Right forelimb (tissue), 1 donor: ENCODE data around the gene RAD51C.
"Not testable (repeated sequence)": the region's sequence is repeated elsewhere in the genome, so short reads cannot be mapped to it uniquely, and the experiment has no call there.

Experiments
- DNase-seq: peaks from one replicate; pipeline ENCODE4 v3.0.0-alpha.2; 2018

The RAD51C gene

DNA sequence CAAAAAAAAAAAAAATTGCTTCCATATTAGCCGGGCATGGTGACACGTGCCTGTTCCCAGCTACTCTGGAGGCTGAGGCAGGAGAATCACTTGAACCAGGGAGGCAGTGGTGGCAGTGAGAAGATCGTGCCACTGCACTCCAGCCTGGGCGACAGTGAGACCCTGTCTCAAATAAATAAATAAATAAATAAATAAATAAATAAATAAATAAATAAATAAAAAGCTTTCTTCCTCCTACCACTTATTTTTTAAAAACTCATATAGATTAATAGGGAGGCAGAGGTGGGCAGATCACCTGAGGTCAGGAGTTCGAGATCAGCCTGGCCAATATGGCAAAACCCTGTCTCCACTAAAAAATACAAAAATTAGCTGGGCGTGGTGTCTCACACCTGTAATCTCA is 7.9 kb upstream of the RAD51C start:
- not testable (repeated sequence) for DNase-seq

DNA sequence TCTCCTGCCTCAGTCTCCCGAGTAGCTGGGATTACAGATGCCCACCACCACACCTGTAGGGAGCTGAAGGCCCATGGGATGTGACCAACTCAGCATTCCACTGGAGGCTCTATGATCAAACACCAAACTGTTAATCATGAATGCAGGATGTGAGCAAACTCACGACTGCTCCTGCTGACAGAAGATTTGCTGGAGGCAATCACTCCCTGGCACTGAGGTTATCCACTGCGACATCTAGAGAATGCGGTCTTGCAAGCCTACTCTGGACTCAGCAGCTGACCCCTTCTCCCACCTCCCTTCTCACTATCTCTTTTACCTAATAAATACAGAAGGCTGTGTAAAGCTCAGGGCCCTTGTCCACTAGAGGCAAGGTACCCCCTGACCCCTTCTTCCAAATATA is 5.4 kb upstream of the RAD51C start:
- no peak for DNase-seq

DNA sequence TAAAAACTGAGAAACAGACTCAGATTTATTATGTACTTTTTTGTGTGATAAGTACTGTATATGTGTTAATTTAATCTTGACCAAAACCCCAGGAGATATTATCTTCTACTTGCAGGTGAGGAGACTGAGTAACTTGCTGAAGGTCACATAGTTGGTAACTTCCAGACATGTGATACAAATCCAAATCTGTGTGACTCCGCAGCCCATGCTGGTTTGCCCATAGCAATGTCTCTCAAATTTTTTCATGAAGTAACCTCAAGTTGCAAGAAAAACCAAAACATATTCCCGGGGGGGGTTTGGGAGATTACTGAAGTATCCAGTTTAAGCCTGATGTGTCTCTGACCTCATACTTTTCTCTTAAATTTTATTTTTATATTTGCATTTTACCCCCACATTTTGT is 3.9 kb upstream of the RAD51C start:
- DNase-seq, result no peak

DNA sequence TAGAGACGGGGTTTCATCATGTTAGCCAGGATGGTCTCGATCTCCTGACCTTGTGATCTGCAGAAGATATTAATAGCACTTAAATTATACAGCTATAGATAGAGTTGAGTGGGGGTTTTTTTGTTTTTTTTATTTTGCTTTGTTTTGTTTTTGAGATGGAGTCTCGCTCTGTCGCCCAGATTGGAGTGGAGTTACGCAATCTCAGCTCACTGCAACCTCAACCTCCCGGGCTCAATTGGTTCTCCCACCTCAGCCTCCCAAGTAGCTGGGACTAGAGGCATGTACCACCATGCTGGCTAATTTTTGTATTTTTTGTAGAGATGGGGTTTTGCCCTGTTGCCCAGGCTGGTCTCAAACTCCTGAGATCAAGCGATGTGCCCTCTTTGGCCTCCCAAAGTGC is 2.4 kb upstream of the RAD51C start:
- not testable (repeated sequence) for DNase-seq

DNA sequence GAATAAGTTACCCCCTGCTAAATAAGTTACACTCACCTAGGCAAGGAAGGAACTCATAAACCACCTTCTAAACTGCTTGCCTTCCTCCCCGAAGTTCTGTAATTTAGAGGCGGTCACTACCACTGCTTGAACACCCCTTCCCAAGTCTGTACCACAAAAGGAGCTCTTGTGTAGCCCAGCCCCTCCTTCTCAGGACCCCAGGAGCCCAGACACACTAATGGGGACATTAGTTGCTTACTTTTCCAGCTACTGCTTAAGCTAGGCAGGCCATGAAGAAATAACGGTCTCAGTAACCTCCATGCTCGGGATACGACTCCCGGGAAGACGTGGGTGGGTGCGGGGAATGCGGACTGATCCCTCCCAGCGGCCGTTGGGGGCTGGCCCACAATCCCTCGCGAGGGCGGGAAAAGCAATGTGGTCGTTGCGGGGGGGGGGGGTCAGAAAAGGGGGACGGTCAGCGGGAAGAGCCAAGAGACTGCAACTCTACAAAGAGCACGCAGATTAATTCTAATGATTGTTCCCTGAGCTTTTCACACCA is 632 bp upstream of the RAD51C start, which contains the start of gene TEX14:
TEX14 (minus strand) TSS at position 345 of the 538 bp plus-strand sequence. CDS start 40,044 bp downstream, outside the sequence.
- DNase-seq, result no peak

DNA sequence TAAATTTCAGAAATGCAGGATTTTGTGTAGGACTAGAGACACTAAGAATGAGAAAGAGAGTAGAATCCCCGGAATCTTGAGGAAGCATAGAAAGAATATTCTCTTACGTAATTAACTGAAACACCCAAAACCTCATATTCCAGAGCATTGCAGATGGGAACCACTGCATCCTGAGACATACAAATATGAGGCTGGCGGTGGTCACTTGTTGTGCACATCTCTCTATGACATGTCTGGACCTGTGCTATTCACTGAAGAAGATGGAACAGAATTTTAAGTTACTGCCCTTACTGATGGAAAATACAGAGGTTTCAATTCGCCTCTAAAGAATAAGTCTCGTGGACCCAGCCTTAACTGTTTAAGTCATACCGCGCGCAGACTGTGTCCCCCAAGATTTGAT is 806 bp downstream of the RAD51C start:
- no peak for DNase-seq

DNA sequence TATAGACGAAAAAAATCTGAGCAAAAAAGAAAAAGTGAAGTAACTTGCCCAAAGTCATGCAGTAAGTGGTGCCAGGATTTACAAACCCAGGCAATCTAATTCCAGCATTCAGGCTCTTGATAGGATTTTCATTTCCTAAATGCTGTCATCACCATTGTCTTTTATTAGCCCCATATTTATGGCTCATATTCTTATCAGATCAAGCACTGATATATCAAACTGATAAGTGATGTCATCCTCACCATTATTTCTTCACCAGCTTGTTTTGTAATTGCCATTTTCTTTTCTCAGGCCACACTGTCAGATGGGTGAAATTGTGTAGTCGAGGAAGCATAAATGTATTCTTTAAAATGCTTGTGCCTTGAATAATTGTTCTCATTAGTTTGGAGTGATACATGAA is 1.3 kb downstream of the RAD51C start:
- DNase-seq, result no peak

DNA sequence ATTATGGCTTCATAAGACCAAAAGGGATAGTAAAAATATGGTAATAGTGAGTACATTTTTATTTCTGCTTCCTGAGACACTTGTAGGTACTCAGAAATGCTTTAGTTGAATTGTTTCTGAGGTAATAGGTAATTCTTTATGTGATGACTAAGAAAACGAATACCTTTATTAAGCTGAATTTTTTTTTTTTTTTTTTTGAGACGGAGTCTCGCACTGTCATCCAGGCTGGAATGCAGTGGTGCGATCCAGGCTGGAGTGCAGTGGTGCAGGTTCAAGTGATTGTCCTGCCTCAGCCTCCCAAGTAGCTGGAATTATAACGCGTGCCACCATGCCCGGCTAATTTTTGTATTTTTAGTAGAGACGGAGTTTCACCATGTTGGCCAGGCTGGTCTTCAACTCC is 1.9 kb downstream of the RAD51C start:
- DNase-seq, result no peak

DNA sequence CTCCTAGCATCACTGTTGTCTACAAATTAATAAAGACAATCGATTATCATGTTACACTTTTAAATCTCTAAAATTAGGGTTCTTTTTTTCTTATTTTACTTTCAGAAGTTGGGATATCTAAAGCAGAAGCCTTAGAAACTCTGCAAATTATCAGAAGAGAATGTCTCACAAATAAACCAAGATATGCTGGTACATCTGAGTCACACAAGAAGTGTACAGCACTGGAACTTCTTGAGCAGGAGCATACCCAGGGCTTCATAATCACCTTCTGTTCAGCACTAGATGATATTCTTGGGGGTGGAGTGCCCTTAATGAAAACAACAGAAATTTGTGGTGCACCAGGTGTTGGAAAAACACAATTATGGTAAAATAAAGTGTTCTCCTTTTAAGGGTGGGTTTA is 2.4 kb downstream of the RAD51C start:
- no peak for DNase-seq

DNA sequence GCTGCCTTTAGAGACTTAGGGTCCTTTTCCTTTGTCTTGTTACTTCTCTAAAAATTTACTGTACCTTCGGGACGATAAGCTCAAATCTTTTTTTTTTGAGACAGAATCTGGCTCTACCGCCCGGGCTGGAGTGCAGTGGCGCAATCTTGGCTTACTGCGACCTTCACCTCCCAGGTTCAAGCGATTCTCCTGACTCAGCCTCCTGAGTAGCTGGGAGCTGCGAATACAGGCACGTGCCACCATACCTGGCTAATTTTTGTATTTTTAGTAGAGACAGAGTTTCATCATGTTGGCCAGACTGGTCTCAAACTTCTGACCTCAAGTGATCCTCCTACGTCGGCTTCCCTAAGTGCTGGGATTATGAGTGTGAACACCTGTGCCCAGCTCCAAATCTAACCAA is 7.4 kb downstream of the RAD51C start:
- DNase-seq, result no peak

DNA sequence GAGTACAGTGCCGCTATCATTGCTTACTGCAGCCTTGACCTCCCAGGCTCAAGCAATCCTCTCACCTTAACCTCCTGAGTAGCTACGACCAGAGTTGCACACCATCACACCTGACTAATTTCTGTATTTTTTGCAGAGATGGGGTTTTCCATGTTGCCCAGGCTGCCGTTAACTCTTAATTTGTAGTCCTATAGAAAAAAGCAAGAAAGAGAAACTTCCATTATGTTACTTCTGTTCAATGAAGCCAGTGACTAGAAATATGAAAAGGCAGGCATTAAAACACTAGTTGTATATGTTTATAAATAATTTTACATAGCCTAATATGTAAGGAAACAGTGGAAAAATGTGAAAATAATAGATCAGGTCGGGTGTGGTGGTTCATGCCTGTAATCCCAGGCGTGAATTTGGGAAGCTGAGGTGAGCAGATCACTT is 9.7 kb downstream of the RAD51C start:
- DNase-seq, result no peak

DNA sequence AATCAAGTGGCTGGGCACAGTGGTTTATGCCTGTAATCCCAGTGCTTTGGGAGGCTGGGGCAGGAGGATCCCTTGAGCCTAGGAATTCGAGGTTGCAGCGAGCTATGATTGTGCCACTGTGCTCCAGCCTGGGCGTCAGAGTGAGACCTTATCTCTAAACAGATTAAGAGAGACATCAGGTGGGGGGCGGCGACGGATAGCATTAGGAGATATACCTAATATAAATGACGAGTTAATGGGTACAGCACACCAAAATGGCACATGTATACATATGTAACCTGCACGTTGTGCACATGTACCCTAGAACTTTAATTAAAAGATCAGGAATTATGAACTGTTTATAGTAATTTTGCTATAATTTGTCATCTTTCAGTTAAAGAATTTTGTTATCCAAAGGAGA is 10.3 kb downstream of the RAD51C start:
- DNase-seq, result no peak

DNA sequence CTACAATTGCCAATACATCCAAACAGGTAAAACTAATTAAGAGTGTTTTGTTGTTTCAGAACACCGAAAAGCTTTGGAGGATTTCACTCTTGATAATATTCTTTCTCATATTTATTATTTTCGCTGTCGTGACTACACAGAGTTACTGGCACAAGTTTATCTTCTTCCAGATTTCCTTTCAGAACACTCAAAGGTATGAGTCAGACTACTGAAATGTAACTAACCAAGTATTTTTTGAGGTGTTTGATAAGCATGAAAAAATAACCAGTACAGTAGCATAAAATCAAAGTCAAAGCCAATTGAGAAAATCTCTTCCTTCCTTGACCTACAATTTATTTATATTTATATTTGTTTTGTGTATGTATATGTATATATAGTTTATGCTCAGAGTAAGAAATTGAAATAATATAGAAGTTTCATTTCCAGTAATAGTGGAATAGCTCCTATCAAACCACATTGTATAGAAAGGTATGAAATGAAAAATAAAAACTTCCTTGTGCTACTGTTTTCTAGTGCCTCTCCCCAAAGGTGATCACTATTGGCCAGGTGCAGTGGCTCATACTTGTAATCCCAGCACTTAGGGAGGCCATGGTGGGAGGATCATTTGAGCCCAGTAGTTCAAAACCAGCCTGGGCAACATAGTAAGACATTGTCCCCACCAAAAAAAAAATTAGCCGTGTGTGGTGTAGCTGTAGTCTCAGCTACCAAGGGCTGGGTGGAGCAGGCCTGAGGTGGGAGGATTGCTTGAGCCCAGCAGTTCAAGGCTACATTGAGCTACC is 10.9 kb downstream of the RAD51C start:
- no peak for DNase-seq

DNA sequence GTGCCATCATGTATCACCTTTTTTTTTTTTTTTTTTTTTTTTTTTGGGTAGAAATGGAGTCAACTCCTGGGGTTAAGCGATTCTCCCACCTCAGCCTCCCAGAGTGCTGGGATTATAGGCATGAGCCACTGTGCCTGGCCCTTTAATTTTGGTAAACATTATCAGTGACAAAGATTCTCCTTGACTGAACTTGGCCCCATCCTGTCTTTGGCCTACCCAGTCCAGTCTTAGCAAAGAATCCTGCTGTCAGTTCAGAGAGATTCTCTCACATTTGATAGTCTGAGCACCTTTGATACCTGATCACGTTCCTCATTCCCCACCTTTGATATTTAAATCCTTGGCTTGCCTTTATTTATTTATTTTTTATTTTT is 11.5 kb downstream of the RAD51C start:
- DNase-seq, result no peak

DNA sequence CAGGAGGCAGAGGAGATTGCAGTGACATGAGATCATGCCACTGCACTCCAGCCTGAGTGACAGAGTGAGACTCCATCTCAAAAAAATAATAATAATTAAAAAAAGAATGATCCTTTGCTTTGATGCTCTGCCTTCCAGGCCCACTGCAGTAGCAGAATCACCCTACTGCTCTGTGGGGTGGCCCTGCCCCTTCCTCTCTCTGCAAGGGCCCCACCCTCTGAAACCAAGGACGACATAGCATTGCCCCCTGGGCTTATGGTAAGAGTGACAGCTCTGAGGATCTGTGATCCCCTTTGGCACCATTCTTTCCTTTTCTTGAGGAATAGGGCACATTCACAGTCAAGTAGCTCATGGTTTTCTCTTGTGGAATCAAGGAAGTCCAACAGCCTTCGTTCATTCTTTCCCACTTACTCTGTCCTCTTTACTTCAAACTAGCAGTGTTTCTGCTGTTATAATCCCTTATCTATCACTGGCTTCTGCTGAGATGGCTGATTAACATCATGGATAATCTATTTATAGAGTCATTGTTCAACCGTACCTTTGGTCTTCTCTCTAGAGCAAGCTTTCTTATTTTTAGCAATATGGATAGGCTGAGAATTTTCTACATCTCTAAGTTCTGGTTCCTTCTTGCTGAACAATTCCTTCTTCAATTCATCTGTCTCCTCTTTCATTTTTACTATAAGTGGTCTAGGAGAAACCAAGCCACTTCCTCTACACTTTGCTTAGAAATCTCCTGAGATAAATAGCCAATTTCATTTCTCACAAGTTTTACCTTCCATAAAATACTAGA is 14.1 kb downstream of the RAD51C start:
- no peak for DNase-seq

DNA sequence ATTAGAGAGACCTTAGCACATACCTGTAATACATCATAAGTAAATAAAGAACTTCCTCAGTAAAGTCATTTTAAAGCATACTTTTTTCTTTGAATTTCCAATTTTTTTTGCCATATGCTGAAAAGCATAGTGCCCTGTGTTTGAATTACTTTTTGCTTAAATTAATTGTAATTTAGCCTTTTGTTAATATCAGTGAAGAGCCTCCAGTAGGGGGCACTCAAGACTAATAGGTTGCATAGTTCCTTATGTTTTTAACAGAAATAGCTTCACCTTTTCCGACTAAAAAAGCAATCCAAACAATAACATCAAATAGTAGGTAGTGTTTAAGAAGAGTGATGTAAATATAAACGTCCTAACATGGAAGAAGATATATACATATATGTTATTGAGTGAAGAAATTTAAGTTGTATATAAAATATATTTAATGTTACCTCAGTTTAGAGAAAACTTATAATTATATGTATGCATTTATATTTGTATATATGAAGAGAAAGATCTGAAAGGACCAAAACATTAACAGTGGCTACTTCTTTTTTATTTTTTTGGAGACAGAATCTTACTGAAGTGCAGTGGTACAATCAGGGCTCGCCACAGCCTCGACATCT is 18.6 kb downstream of the RAD51C start:
- DNase-seq, result no peak

DNA sequence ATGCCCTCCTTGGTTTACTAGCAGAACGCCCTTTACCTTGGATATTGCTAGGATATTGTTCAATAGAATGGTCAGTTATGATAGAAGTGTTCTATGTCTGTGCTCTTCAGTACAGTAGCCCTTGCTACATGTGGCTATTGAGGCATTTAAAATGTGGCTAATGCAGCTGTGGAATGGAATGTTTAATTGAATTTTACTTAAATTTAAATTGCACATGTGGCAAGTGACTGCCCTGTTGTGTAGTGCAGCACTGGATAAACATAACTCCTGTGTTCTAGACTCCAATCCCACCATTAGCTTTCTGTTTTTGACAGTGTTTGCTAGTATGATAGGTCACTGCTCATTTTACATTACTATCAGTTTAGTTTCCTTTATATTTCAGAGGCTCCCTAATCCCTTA is 29.9 kb downstream of the RAD51C start:
- DNase-seq, result no peak

DNA sequence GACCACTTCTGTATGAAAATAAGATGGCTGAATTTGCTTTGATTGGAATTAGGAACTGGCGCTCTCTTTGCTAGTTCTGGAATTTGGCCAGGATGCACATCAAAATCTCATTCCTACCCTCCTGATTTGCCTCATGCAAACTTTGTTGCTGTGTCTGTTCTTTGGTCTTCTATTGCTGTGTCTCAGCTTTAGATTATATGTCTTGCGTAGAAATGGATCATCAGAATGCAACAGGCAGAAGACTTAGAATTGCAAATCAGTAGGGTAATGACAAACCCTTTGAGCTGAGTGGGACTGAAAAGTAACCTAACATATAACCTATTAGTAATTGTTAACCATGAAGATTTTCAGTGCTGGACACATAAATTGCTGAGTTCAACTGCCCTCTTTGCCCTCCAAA is 30.3 kb downstream of the RAD51C start:
- no peak for DNase-seq

DNA sequence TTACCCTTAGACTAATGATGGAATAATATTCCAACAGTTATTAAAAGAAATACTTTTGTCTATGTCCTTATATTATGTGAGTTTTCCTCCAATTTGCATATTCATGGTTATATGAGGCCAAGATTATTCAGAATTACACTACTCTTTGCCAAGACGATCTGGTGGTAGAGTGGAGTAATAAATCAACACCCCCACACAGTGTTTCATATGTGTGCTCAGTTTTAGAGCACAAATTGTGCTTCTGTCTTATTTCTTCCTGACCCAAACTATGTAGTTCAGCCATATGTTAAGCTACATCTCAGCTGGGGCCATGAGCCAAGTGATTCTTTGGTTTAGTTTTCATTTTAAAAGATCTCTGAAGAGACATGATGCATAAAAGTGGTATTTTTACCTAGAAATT is 36.4 kb downstream of the RAD51C start:
- no peak for DNase-seq

DNA sequence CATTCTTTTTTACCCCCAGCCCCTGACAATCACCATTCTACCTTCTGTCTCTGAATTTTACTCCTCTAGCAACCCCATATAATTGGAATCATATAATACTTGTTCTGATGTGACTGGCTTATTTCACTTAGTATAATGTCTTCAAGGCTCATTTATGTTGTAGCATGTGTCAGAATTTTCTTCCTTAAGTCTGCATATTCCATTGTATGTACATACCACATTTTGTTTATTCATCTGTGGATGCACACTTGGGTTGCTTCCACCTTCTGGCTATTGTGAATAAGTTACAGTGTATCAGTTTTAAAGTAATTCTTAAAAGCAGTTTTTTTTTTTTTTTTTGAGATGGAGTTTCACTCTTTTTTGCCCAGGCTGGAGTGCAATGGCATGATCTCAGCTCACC is 38.5 kb downstream of the RAD51C start:
- DNase-seq, result no peak

DNA sequence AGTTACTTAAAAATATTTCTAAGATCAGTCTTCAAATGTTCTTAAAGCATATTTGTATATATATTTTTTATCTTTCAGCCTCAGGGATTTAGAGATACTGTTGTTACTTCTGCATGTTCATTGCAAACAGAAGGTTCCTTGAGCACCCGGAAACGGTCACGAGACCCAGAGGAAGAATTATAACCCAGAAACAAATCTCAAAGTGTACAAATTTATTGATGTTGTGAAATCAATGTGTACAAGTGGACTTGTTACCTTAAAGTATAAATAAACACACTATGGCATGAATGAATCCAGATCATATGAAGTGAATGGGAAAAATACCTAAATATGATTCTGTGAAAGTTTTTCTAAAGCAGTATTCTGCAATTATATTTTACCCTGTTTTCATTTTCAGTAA is 41.6 kb downstream of the RAD51C start:
- DNase-seq, result no peak

DNA sequence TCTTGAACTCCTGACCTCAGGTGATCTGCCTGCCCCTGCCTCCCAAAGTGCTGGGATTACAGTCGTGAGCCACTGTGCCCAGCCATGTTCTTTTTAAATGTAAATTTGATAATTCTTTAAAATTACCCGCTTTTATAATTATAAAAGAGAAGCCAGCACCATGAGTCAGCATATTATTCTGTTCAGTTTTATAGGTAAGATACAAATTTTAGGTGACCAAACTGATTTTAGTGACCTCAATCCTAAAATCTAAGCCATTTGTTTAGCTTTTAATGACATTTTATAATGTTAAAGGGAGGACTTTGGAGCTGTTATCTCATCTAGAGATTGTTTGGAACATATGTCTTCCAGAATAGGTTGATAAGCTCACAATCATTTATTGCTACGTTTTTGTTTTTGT is 42.4 kb downstream of the RAD51C start:
- no peak for DNase-seq

DNA sequence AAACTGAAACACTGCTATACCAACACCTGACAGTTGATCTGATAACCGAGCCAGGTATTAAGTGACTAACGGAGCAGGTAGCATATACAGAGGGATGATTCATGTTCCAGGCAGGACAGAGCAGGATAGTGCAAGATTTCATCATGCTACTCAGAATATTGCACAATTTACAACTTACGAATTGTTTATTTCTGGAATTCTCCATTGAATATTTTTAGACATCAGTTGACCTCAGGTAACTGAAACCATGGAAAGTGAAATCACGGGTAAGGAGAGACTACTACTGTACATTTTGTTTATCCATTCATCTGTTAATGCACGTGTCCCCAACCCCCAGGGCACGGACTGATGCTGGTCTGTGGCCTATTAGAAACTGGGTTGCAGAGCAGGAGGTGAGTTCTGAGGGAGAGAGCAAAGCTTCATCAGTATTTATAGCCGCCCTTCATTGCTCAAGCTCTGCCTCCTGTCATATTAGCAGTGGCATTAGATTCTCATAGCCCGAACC is 48.8 kb downstream of the RAD51C start:
- no peak for DNase-seq

DNA sequence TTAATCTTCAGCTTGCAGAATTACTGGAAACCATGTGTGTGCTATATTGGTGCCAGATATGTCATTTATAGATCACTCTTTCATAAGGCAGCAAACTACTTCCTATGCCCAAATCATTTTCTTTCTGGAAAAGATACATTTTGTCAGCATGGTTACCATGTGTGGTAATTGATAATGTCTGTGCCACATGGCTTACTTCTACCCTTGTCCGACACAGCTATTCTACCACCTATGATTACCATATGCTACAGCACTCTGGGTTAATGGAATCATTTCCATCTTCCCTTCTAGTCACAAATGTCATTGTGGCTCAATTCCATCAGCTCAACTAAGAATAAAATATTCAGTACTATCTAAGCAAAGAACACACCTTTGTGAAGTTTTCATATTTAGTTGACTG is 55.3 kb downstream of the RAD51C start:
- DNase-seq, result no peak
